SK-N-SH treated with all-trans-retinoic acid at 6 μM for 48 hours (cell line): ENCODE data around the gene COL4A2.

ENCODE experiments used
- ATAC-seq: fragments of 200-7000 bp; cut with Tn5 transposase; 3 replicates; pipeline ENCODE4 v1.9.1; 2020; ENCODE audit warnings: mild to moderate bottlenecking, moderate library complexity
- ARNTL ChIP-seq: fragments of 450-650 bp; formaldehyde crosslinking; IDR thresholded peaks from 2 replicates; pipeline ENCODE4 v1.5.0; 2020; ENCODE audit warnings: low read depth, mild to moderate bottlenecking, moderate library complexity, borderline replicate concordance
- CSDC2 ChIP-seq: fragments of 250-450 bp; sonication (Bioruptor Pico); IDR thresholded peaks from 2 replicates; pipeline ENCODE4 v1.5.0; 2020; ENCODE audit warnings: mild to moderate bottlenecking, moderate library complexity
- CSRNP3 ChIP-seq: fragments of 250-450 bp; sonication (Bioruptor Pico); IDR thresholded peaks from 2 replicates; pipeline ENCODE4 v1.5.1; 2021; ENCODE audit warnings: mild to moderate bottlenecking, moderate library complexity
- ESRRG ChIP-seq: fragments of 250-450 bp; sonication (Bioruptor Pico); IDR thresholded peaks from 2 replicates; pipeline ENCODE4 v1.6.1; 2021; ENCODE audit warnings: mild to moderate bottlenecking
- GLIS3 ChIP-seq: fragments of 250-450 bp; sonication (Bioruptor Pico); IDR thresholded peaks from 2 replicates; pipeline ENCODE4 v1.5.0; 2020; ENCODE audit warnings: mild to moderate bottlenecking, moderate library complexity
- OSR1 ChIP-seq: fragments of 250-450 bp; sonication (Bioruptor Pico); IDR thresholded peaks from 2 replicates; pipeline ENCODE4 v1.8.0; 2022; ENCODE audit warnings: moderate library complexity, mild to moderate bottlenecking, inconsistent platforms
- PATZ1 ChIP-seq: fragments of 250-450 bp; sonication (Bioruptor Pico); IDR thresholded peaks from 2 replicates; pipeline ENCODE4 v1.8.0; 2020; ENCODE audit warnings: mild to moderate bottlenecking, moderate library complexity, borderline replicate concordance
- POU6F1 ChIP-seq: fragments of 250-450 bp; sonication (Bioruptor Pico); IDR thresholded peaks from 2 replicates; pipeline ENCODE4 v1.8.0; 2021; ENCODE audit warnings: low read depth, mild to moderate bottlenecking, moderate library complexity, borderline replicate concordance
- RARB ChIP-seq: fragments of 250-450 bp; sonication (Bioruptor Pico); IDR thresholded peaks from 2 replicates; pipeline ENCODE4 v1.8.0; 2021; ENCODE audit warnings: mild to moderate bottlenecking, moderate library complexity
- TCF4 ChIP-seq: fragments of 250-450 bp; sonication (Bioruptor Pico); IDR thresholded peaks from 2 replicates; pipeline ENCODE4 v1.8.0; 2021; ENCODE audit warnings: mild to moderate bottlenecking, moderate library complexity, borderline replicate concordance
- TOX ChIP-seq: fragments of 250-450 bp; sonication (Bioruptor Pico); IDR thresholded peaks from 2 replicates; pipeline ENCODE4 v1.8.0; 2021; ENCODE audit warnings: mild to moderate bottlenecking, moderate library complexity, borderline replicate concordance
- TSHZ2 ChIP-seq: fragments of 250-450 bp; sonication (Bioruptor Pico); IDR thresholded peaks from 2 replicates; pipeline ENCODE4 v1.5.0; 2020; ENCODE audit warnings: mild to moderate bottlenecking, moderate library complexity
- ZC3H10 ChIP-seq: fragments of 250-450 bp; sonication (Bioruptor Pico); IDR thresholded peaks from 2 replicates; pipeline ENCODE4 v1.5.1; 2021; ENCODE audit warnings: mild to moderate bottlenecking, moderate library complexity
- ZFP30 ChIP-seq: fragments of 450-650 bp; formaldehyde crosslinking; IDR thresholded peaks from 2 replicates; pipeline ENCODE4 v1.5.0; 2022; ENCODE audit warnings: mild to moderate bottlenecking, moderate library complexity
- ZNF70 ChIP-seq: fragments of 450-650 bp; formaldehyde crosslinking; IDR thresholded peaks from 2 replicates; pipeline ENCODE4 v1.5.0; 2020; ENCODE audit warnings: mild to moderate bottlenecking, moderate library complexity
- ZNF8 ChIP-seq: fragments of 450-650 bp; formaldehyde crosslinking; IDR thresholded peaks from 2 replicates; pipeline ENCODE4 v1.5.0; 2020; ENCODE audit warnings: mild to moderate bottlenecking, moderate library complexity

Gene COL4A2

GRCh38 chr13:110363010-110363409 lies 55.9 kb downstream of the COL4A2 start:
- TF ChIP-seq RARB (CRISPR knock-in tag) (no peak), GLIS3 (CRISPR knock-in tag) (no peak), ZC3H10 (CRISPR knock-in tag) (no peak), OSR1 (no peak), POU6F1 (CRISPR knock-in tag) (no peak), ZNF70 (CRISPR knock-in tag) (no peak), TSHZ2 (CRISPR knock-in tag) (no peak), PATZ1 (CRISPR knock-in tag) (no peak)
- ATAC-seq, result peak; percentile 52; the same call in 1 of the 3 replicates

GRCh38 chr13:110364081-110364480 lies 57.0 kb downstream of the COL4A2 start:
- no peak for ATAC-seq
- TF ChIP-seq TOX (no peak), ESRRG (CRISPR knock-in tag) (no peak), CSRNP3 (CRISPR knock-in tag) (no peak), POU6F1 (CRISPR knock-in tag) (no peak), RARB (CRISPR knock-in tag) (no peak), GLIS3 (CRISPR knock-in tag) (no peak), TCF4 (no peak), PATZ1 (CRISPR knock-in tag) (no peak), TSHZ2 (CRISPR knock-in tag) (no peak)

- ATAC-seq, result no peak
- no peak for TF ChIP-seq ZFP30 (CRISPR knock-in tag)
- no peak for TF ChIP-seq TOX
- TF ChIP-seq TCF4, result no peak
- TF ChIP-seq ZC3H10 (CRISPR knock-in tag), result no peak
- TF ChIP-seq ARNTL (CRISPR knock-in tag), result no peak
- TF ChIP-seq POU6F1 (CRISPR knock-in tag), result no peak
- no peak for TF ChIP-seq CSRNP3 (CRISPR knock-in tag)
- TF ChIP-seq ZNF8, result no peak
- no peak for TF ChIP-seq CSDC2 (CRISPR knock-in tag)
- TF ChIP-seq ZNF70 (CRISPR knock-in tag), result no peak
- no peak for TF ChIP-seq OSR1
These were observed 58.8 kb downstream of the COL4A2 start for GRCh38 chr13:110365876-110366275.
